Mucosa of gallbladder (tissue), 1 donor: Measurements from ENCODE around the gene HTR1E. TPM values are rescaled to one million over a fixed set of nuclear protein-coding genes. Genes with fewer than 3 reads are reported as not detected.
"Not testable (repeated sequence)": the region's sequence is repeated elsewhere in the genome, so short reads cannot be mapped to it uniquely, and the experiment has no call there.

Source experiments
- DNase-seq: peaks from one replicate; pipeline ENCODE4 v3.0.0-alpha.2; 2020; ENCODE audit warnings: low spot score
- total RNA-seq: library from RNA; stranded (reverse); gene quantifications from one replicate; pipeline ENCODE4 v1.2.1, GENCODE V29; 2021
- donor health status: DM: no; HTN: no; CAD: no.

Gene HTR1E
- total RNA-seq, 1 donor from 2014 or later, result 0.17 TPM

GRCh38 chr6:86978251-86978650, 40.9 kb downstream of the HTR1E start:
- no peak for DNase-seq

DNA sequence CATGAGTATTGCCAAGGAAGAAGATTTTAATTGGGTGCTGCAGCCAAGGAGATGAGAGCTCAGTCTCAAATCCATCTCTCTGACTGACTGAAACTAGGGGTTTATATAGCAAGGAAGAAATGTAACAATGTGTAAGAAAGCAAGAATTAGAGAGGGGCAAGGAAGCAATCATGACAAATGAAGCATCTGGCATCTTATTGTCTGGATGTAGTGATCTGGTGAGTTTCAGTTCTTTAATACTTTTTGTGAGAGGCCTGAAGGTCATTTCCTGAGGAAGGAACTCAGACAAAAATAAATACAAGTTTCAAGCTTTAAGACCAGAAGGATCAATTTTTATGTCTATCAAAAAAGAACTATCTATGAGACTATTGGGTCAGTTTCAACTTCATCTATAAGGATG, 64.2 kb downstream of the HTR1E start:
- no peak for DNase-seq

GRCh38 chr6:87002391-87002790, 65.1 kb downstream of the HTR1E start:
- not testable (repeated sequence) for DNase-seq

GRCh38 chr6:87006541-87006940, 69.2 kb downstream of the HTR1E start:
- DNase-seq, result not testable (repeated sequence)

DNA sequence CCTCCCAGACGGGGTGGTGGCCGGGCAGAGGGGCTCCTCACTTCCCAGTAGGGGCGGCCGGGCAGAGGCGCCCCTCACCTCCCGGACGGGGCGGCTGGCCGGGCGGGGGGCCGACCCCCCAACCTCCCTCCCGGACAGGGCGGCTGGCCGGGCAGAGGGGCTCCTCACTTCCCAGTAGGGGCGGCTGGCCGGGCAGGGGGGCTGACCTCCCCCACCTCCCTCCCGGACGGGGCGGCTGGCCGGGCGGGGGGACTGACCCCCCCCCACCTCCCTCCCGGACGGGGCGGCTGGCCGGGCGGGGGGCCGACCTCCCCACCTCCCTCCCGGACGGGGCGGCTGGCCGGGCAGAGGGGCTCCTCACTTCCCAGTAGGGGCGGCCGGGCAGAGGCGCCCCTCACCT, 72.3 kb downstream of the HTR1E start:
- not testable (repeated sequence) for DNase-seq

- no peak for DNase-seq
Measured at GRCh38 chr6:87012035-87012434, 74.7 kb downstream of the HTR1E start.

DNA sequence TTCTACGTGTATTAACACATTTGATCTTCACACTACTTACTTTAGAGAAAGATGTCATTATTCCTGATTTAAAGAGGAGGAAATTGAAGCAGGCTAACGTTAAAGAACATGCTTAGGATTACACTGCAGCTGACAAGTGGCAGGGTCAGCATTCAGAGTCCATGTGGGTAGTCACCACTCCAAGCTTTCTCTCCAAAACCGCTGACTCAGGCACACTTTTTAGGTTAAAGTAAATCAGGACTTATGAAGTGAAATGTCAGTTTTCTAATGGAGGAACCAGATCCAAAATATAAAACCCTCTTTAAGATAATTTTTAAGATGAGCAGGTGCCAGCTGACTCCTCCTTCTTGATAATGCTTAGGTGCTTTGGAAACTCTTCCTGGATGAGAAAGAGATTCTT, 75.4 kb downstream of the HTR1E start:
- DNase-seq, result no peak

DNA sequence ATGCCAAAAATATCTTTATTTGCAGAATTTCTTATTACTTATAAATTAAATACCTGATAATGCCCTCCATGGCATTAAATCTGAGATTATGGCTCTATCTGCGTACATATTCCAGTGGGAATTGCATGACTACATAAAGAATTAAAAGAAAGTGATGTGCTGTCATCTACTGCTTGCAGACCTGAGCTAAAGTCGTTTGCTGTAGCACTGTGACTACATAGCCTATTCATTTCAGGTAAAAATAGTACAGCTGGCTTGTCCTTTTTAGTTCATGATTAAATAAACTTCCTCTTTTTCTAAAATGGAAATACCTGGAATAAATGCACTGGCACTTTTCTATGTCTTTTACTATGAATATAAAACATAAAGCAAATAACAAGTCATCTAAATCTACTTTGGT, 79.4 kb downstream of the HTR1E start:
- no peak for DNase-seq

- DNase-seq, result no peak
Measured at GRCh38 chr6:87027021-87027420, 89.7 kb downstream of the HTR1E start.

DNA sequence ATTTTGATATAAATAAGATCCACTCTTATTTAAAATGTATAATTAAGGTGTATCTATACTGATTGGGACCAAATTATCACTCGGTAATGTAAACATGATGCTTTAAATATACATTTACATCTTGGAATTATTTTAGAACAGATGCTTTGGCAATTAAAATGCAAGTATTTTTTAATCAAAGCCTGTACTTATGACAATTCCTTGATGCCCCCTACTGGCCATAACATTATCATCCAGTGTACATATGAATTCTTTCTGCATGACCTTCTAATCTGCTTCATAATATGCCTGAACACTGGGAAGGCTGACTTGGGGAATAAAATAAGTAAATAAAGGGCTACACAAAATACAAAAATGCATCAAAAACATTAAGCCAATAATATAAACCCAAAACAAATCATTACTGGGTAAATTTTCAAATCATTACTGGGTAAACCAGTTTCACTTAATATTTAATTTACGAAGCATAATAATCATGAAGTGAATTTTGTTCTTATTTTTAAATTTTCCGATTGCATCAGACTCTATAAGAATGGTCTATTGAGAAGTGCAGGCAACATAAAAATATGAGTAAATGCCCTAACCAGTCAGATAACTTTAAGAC, 92.5 kb downstream of the HTR1E start:
- no peak for DNase-seq

DNA sequence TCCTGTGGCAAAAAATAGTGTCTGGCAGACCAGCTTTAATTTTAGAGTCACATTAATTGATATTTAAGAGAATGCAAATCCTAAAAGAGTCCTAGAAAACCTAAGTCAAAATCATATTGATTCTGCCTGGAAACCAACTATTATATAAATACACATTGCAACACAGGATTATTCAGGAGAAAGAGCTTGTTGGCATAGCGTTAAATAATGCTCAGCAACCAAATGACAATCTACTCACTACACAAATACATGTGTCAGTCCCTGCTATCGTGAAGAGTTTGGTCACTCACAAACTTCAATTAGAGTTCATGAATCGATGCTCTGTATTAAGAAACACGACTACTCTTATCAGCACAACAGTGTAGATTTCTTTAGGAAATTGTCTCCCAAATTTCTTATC, 103.4 kb downstream of the HTR1E start:
- DNase-seq, result no peak

- no peak for DNase-seq
Measured at GRCh38 chr6:87045521-87046075, 108.3 kb downstream of the HTR1E start.

DNA sequence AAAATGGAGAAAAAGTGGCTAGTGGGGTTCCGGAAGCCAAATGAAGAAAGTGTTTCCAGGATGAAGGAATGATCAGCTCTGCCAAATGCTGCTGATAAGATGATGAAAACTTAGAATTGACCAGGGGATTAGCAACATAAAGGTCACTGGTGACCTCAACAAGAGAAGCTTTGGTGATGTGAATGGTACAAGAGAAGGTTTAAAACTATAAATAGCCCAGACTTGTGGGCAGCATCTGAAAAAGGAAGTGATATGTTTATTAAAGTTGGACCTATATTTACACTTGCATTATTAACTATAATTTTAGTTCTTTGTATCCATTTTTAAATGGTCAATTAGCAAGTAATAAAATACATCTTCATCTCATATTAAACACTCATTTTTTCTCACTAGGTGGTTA, 112.5 kb downstream of the HTR1E start:
- no peak for DNase-seq

DNA sequence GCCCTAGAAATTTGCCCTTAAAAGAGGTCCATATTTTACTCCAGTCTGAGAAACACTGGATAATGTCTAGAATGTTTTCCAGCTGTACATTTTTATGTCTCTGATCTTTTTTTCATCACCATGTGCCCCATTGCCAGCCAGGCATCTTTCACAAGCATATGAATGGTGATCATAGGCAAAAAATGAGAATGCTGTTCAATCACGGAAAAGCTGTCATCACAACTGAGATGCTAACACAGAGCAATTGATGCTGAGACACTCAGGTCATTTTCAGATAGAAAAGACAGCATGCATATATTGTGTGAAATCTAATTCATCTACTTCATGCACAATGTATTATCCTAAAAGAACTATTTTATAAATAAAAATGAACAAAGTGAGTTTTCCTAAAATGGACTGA, 116.0 kb downstream of the HTR1E start:
- no peak for DNase-seq

DNA sequence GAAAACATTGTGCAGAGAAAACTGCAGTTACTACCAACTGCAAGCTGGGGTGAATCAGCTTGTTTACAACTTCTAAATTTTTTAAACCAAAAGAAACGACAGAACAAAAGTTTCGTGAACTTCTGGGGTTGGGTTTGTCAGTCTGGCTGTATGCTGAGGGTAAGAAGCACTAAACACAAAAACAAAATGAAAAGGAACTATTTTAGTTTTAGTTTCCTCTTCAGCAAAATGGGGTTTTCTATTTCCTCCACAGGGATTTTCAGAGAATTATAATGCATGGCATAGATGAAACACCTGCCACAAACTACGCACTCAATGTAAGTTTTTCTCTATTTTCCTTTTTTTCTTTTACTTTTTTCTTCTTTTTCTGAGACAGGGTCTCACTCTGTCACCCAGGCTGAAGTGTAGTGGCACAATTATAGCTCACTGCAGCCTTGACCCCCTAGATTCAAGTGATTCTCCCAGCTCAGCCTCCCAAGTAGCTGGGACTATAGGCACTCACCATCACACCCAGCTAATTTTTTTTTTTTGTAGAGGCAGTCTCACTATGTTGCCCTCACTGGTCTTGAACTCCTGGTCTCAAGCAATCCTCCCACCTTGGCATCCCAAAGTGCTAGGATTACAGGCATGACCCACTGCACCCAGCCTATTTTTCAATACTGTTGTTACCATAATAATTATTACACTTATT, 117.0 kb downstream of the HTR1E start:
- DNase-seq, result no peak

- no peak for DNase-seq
Measured at GRCh38 chr6:87059943-87060342, 122.6 kb downstream of the HTR1E start.

DNA sequence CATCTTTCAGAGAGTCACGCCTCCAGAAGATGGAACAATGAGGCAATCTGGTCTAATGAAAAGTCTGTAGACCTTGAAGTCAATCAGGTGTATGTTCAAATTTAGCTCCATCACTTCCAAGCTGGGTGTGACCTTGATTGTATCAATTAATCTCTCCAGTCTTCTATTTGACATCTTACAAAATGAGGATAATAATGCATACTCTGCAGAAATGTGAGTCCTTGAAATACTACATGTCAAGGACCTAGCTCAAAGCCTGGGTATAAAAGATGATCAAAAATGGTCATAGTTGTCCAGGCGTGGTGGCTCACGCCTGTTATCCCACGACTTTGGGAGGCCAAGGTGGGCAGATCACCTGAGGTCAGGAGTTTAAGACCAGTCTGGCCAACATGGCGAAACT, 127.8 kb downstream of the HTR1E start:
- DNase-seq, result no peak

Other genes starting within 250 kb of the HTR1E start
- gene CGA, start 157.6 kb downstream of the HTR1E start, total RNA-seq, result not detected
- gene ZNF292, start 218.0 kb downstream of the HTR1E start, total RNA-seq, result 52.3 TPM